NCI-H82 treated with DMSO at 0.1 percent for 48 hours (cell line): ENCODE data around the gene MUS81.

Source experiments
- DNase-seq: peaks from one replicate; lab custom pipeline; 2025; ENCODE audit not compliant: unreplicated experiment; lab: John Stamatoyannopoulos, UW

MUS81 gene

GRCh38 chr11:65859095-65859811 is 980 bp upstream of the MUS81 start:
- peak; percentile 92 for DNase-seq

- DNase-seq: no peak
Observed at GRCh38 chr11:65859812-65860277, 388 bp upstream of the MUS81 start.

- no peak for DNase-seq
Observed at GRCh38 chr11:65861165-65861505, 902 bp downstream of the MUS81 start.

DNA sequence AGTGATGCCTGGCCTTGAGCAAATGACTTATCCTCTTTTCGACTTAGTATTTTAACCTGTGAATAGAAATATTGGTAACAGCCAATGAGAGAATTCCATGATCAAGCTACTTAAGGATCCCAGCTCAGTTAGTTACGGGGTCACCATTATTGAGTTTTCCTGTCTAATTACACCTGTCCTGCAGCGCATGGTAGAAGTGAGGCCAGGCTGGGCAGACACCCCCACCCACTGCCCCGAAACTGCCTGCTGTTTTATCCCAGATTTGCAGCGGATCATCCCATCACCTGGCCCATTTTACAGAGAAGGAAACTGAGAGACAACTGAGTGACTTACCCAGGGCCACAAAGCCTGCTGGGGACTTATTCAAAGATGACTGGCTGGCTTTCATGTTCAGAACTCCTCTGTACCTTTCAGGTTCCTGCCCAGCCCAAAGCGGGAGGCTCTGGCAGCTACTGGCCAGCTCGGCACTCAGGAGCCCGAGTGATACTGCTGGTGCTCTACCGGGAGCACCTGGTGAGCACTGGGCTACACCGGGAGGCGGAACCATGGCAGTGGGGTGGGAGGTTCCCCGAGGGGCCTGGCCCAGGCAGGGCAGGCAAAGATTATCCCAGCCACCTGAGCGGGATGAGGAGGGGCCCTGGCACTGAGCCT is 1.4 kb downstream of the MUS81 start:
- DNase-seq: no peak

DNA sequence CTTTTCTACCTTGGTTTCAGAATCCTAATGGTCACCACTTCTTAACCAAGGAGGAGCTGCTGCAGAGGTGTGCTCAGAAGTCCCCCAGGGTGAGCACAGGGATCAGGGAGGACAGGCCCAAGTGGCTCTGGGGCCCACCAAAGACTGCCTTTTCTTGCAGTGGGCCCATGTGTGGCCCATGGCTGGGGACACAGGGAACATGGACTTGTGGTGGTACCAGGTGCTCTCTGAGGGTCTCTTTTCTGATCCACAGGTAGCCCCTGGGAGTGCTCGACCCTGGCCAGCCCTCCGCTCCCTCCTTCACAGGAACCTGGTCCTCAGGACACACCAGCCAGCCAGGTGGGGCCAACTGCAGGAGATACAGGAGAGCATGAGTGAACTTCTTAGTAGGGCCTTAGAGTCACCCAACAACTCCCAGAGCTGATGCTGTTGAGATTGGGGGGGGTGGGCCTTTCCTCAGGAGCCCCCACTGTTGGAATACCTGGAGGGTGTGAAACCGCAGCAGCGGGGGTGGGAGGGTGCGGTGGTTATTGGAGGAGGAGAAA is 2.0 kb downstream of the MUS81 start:
- DNase-seq: no peak

- DNase-seq: no peak
Observed at GRCh38 chr11:65862941-65863888, 3.0 kb downstream of the MUS81 start.

GRCh38 chr11:65863889-65864705 is 3.9 kb downstream of the MUS81 start:
- DNase-seq: no peak

- no peak for DNase-seq
Observed at GRCh38 chr11:65864706-65865471, 4.7 kb downstream of the MUS81 start.

DNA sequence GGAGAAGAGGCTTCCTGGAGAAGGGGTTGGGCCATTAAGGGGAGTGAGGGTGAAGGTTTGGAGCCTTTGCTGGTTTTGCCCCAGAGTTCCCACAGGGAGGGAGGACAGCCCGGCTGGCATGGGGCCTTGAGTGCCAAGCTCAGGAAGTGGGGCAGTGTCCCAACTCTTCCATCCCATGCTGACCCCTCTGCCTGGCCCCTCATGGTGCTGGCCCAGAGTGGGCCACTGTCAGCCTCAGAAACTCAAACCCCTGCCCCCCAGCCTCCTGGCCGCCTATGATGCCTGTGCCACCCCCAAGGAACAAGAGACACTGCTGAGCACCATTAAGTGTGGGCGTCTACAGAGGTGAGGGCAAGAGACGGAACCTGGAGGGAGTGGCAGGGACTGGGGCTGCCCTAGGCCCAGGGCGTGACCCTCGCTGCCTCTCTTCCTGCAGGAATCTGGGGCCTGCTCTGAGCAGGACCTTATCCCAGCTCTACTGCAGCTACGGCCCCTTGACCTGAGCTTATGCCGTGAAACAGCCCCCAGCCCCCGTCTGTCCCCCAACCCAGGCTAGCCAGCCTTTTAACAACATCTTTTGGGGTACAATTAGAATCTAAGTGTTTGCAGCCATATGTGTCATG is 5.4 kb downstream of the MUS81 start:
- DNase-seq: no peak

- DNase-seq: no peak
Observed at GRCh38 chr11:65866509-65867283, 6.5 kb downstream of the MUS81 start.

GRCh38 chr11:65867284-65868071 is 7.2 kb downstream of the MUS81 start:
- DNase-seq: no peak

GRCh38 chr11:65868076-65868667 is 7.9 kb downstream of the MUS81 start:
- no peak for DNase-seq

- DNase-seq: no peak
Observed at GRCh38 chr11:65868907-65869306, 8.7 kb downstream of the MUS81 start.

DNA sequence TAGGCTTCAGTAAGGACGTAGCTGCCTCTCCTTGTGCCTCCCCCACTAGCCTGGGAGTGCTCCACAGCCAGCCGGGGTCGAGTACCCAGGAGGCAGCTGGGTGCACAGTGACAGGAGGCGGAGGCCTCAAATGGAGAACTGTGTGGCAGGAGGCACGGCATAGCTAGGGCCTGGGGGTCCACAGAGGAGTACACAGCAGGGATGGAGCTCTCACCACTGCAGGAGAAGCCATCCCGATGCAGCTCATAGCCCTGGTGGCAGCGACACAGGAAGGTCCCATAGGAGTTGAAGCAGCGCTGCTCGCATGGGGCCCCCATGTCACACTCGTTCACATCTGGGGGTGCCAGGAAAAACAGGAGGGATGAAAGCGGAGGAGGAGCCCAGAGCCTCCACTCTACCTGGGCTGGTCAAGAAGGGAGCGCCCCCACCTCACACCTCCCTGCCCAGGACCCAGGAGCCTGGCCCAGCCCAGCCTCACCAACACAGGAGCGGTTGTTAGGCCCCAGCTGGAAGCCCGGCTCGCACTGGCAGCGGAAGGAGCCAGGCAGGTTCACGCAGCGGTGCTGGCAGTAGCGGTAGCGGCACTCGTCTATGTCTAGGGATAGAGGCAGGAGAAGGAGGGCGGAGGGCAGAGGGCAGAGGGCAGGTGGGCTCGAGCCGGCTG is 9.5 kb downstream of the MUS81 start:
- DNase-seq: no peak

DNA sequence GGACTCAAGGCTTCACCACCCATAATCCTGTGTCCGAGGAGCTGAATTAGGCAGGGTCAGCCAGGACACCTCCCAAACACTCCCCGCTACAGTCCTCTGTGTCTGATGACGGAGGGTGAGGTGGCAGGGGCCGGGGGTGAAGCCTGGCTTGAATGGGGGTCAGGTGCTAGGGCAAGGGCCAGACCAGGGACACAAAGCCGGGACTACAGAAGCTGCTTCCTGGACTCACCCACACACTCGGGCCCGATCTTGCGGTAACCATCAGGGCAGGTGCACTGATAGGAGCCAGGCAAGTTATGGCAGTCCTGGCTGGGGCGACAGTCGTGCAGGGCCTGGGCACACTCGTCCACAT is 10.1 kb downstream of the MUS81 start:
- DNase-seq: no peak

- DNase-seq: no peak
Observed at GRCh38 chr11:65870706-65871681, 10.8 kb downstream of the MUS81 start.
